Ishikawa (cell line): ENCODE results near the gene EVC2.

Source experiments
- CEBPB ChIP-seq: IDR thresholded peaks from 2 replicates; pipeline ENCODE4 v1.6.1; 2012
- CREB1 ChIP-seq: IDR thresholded peaks from 2 replicates; pipeline ENCODE4 v1.6.1; 2012; ENCODE audit warnings: low read depth
- EGR1 ChIP-seq: IDR thresholded peaks from 2 replicates; pipeline ENCODE4 v1.6.1; 2012
- EP300 ChIP-seq: IDR thresholded peaks from 2 replicates; pipeline ENCODE4 v1.6.1; 2012; ENCODE audit warnings: borderline replicate concordance
- FOXM1 ChIP-seq: IDR thresholded peaks from 2 replicates; pipeline ENCODE4 v1.6.1; 2012; ENCODE audit warnings: low read depth, borderline replicate concordance
- RAD21 ChIP-seq: IDR thresholded peaks from 2 replicates; pipeline ENCODE4 v1.6.1; 2012; ENCODE audit warnings: low read depth
- TAF1 ChIP-seq: IDR thresholded peaks from 2 replicates; pipeline ENCODE4 v1.6.1; 2012; ENCODE audit warnings: low read depth, mild to moderate bottlenecking
- TCF12 ChIP-seq: IDR thresholded peaks from 2 replicates; pipeline ENCODE4 v1.6.1; 2012; ENCODE audit warnings: low read depth
- YY1 ChIP-seq: IDR thresholded peaks from 2 replicates; pipeline ENCODE4 v1.6.1; 2012; ENCODE audit warnings: low read depth
- ZBTB7A ChIP-seq: IDR thresholded peaks from 2 replicates; pipeline ENCODE4 v1.6.1; 2012; ENCODE audit warnings: low read depth
- TF ChIP-seq, protein P1 (sequence below): IDR thresholded peaks from 2 replicates; pipeline ENCODE4 v1.6.1; 2012
- TF ChIP-seq, protein P2 (sequence below): IDR thresholded peaks from 2 replicates; pipeline ENCODE4 v1.6.1; 2012; ENCODE audit warnings: low read depth, mild to moderate bottlenecking

DNA sequence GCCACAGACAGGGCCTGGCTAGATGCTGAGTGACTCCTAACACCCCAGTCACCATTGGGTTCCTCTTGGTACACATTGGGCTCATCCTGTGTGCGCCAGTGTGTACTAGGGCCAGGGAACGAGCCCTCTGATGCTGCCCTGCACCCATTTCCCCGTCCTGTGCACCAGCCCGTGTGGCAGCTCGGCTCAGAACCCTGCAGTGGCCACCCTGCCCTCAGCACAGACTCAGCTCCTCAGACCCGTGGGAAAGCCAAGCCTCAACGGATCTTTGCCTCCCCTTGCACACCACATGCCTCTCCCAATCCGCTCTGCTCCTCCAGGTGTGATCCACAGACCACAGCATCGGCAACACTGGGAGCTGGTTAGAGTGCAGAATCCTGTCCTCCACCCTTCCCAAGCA lies 41.2 kb upstream of the EVC2 start:
- TF ChIP-seq EP300 (no peak), TAF1 (no peak), FOXM1 (no peak), RAD21 (no peak), EGR1 (no peak), TCF12 (no peak), ZBTB7A (no peak), CEBPB (no peak), YY1 (no peak), CREB1 (no peak)
- TF ChIP-seq, protein P1, sequence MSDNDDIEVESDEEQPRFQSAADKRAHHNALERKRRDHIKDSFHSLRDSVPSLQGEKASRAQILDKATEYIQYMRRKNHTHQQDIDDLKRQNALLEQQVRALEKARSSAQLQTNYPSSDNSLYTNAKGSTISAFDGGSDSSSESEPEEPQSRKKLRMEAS: no peak
- TF ChIP-seq, protein P2, sequence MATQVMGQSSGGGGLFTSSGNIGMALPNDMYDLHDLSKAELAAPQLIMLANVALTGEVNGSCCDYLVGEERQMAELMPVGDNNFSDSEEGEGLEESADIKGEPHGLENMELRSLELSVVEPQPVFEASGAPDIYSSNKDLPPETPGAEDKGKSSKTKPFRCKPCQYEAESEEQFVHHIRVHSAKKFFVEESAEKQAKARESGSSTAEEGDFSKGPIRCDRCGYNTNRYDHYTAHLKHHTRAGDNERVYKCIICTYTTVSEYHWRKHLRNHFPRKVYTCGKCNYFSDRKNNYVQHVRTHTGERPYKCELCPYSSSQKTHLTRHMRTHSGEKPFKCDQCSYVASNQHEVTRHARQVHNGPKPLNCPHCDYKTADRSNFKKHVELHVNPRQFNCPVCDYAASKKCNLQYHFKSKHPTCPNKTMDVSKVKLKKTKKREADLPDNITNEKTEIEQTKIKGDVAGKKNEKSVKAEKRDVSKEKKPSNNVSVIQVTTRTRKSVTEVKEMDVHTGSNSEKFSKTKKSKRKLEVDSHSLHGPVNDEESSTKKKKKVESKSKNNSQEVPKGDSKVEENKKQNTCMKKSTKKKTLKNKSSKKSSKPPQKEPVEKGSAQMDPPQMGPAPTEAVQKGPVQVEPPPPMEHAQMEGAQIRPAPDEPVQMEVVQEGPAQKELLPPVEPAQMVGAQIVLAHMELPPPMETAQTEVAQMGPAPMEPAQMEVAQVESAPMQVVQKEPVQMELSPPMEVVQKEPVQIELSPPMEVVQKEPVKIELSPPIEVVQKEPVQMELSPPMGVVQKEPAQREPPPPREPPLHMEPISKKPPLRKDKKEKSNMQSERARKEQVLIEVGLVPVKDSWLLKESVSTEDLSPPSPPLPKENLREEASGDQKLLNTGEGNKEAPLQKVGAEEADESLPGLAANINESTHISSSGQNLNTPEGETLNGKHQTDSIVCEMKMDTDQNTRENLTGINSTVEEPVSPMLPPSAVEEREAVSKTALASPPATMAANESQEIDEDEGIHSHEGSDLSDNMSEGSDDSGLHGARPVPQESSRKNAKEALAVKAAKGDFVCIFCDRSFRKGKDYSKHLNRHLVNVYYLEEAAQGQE: no peak
